Dedifferentiated amniotic fluid mesenchymal stem cell (primary cell): ENCODE data around the gene RANGAP1.
"Not testable (repeated sequence)": the region's sequence is repeated elsewhere in the genome, so short reads cannot be mapped to it uniquely, and the experiment has no call there.

Source experiments
- DNase-seq: peaks from one replicate; pipeline ENCODE4 v3.0.0-alpha.2; 2016; ENCODE audit errors: extremely low spot score

RANGAP1 gene

GRCh38 chr22:41300661-41301060 lies 14.7 kb upstream of the RANGAP1 start:
- no peak for DNase-seq

- DNase-seq: no peak
Measured at GRCh38 chr22:41296826-41297667, 11.1 kb upstream of the RANGAP1 start.

- DNase-seq: not testable (repeated sequence)
Measured at GRCh38 chr22:41294816-41295215, 8.8 kb upstream of the RANGAP1 start.

- peak; percentile 59 for DNase-seq
Measured at GRCh38 chr22:41290262-41291221, 4.6 kb upstream of the RANGAP1 start.

GRCh38 chr22:41289671-41290070 lies 3.7 kb upstream of the RANGAP1 start:
- no peak for DNase-seq

GRCh38 chr22:41288245-41288946 lies 2.4 kb upstream of the RANGAP1 start:
- DNase-seq: peak; percentile 58

- no peak for DNase-seq
Measured at GRCh38 chr22:41286639-41287091, 678 bp upstream of the RANGAP1 start.

- DNase-seq: peak; percentile 62
Measured at GRCh38 chr22:41285441-41285819, 557 bp downstream of the RANGAP1 start.

GRCh38 chr22:41284465-41284864 lies 1.5 kb downstream of the RANGAP1 start:
- DNase-seq: no peak

GRCh38 chr22:41280854-41281253 lies 5.1 kb downstream of the RANGAP1 start:
- DNase-seq: no peak

- no peak for DNase-seq
Measured at GRCh38 chr22:41280065-41280464, 5.9 kb downstream of the RANGAP1 start.

- no peak for DNase-seq
Measured at GRCh38 chr22:41274856-41275255, 11.1 kb downstream of the RANGAP1 start.

GRCh38 chr22:41273128-41273527 lies 12.9 kb downstream of the RANGAP1 start:
- DNase-seq: no peak

- no peak for DNase-seq
Measured at GRCh38 chr22:41271787-41272186, 14.2 kb downstream of the RANGAP1 start.

GRCh38 chr22:41267958-41268357 lies 18.0 kb downstream of the RANGAP1 start:
- no peak for DNase-seq

GRCh38 chr22:41264408-41264941 lies 21.5 kb downstream of the RANGAP1 start:
- no peak for DNase-seq

- peak; percentile 18 for DNase-seq
Measured at GRCh38 chr22:41263704-41264103, 22.3 kb downstream of the RANGAP1 start.

GRCh38 chr22:41262250-41262765 lies 23.7 kb downstream of the RANGAP1 start:
- no peak for DNase-seq

GRCh38 chr22:41261541-41262249 lies 24.3 kb downstream of the RANGAP1 start:
- DNase-seq: no peak

GRCh38 chr22:41260871-41261270 lies 25.1 kb downstream of the RANGAP1 start:
- no peak for DNase-seq

GRCh38 chr22:41259756-41260155 lies 26.2 kb downstream of the RANGAP1 start:
- DNase-seq: not testable (repeated sequence)
